Epithelial cell of proximal tubule (primary cell): ENCODE results near the gene UBE2G2. TPM values are rescaled to one million over a fixed set of nuclear protein-coding genes. Genes with fewer than 3 reads are reported as not detected.

Source experiments
- DNase-seq: peaks from one replicate; pipeline ENCODE4 v3.0.0-alpha.2; 2011; ENCODE audit warnings: low read depth
- H3K4me3 ChIP-seq: 2 replicates; pipeline ENCODE4 v1.5.1; 2011; ENCODE audit warnings: low read depth, mild to moderate bottlenecking, low read length
- CTCF ChIP-seq: conservative IDR thresholded peaks from 2 replicates; pipeline ENCODE4 v1.5.1; 2012; ENCODE audit warnings: low read depth, mild to moderate bottlenecking, low read length
- total RNA-seq: library from RNA; depleted of rRNA; stranded (reverse); fragments of >200 nt; gene quantifications from 2 replicates; pipeline ENCODE4 v1.2.3, GENCODE V29; 2015

UBE2G2 gene
- total RNA-seq, 1 donor from 2014 or later = 29.6 TPM

- TF ChIP-seq CTCF = no peak
- no peak overlapping the region for H3K4me3 ChIP-seq
- DNase-seq = no peak
These were observed 15.8 kb downstream of the UBE2G2 start for GRCh38 chr21:44785620-44786335.

- H3K4me3 ChIP-seq = no peak overlapping the region
- TF ChIP-seq CTCF = no peak
- DNase-seq = no peak
These were observed 16.8 kb downstream of the UBE2G2 start for GRCh38 chr21:44784810-44785209.

- H3K4me3 ChIP-seq = no peak overlapping the region
- DNase-seq = no peak
- TF ChIP-seq CTCF = no peak
These were observed 18.5 kb downstream of the UBE2G2 start for GRCh38 chr21:44783020-44783696.

- no peak for TF ChIP-seq CTCF
- H3K4me3 ChIP-seq = no peak overlapping the region
- no peak for DNase-seq
These were observed 20.7 kb downstream of the UBE2G2 start for GRCh38 chr21:44780767-44781459.

- DNase-seq = no peak
- no peak for TF ChIP-seq CTCF
- H3K4me3 ChIP-seq = no peak overlapping the region
These were observed 21.5 kb downstream of the UBE2G2 start for GRCh38 chr21:44780137-44780502.

- no peak for DNase-seq
- no peak overlapping the region for H3K4me3 ChIP-seq
- no peak for TF ChIP-seq CTCF
These were observed 22.0 kb downstream of the UBE2G2 start for GRCh38 chr21:44779417-44780136.
